NCI-H524 treated with DMSO at 0.1 percent for 48 hours (cell line): ENCODE measurements around the gene PMFBP1.
A peak's percentile ranks its signal among the peaks of the same experiment; 100 is the strongest.
"Not testable (repeated sequence)": the region's sequence is repeated elsewhere in the genome, so short reads cannot be mapped to it uniquely, and the experiment has no call there.

Experiments used
- DNase-seq: peaks from one replicate; lab custom pipeline; 2025; lab: John Stamatoyannopoulos, UW

The PMFBP1 gene

GRCh38 chr16:72105978-72106377, 66.0 kb downstream of the PMFBP1 start:
- no peak for DNase-seq

DNA sequence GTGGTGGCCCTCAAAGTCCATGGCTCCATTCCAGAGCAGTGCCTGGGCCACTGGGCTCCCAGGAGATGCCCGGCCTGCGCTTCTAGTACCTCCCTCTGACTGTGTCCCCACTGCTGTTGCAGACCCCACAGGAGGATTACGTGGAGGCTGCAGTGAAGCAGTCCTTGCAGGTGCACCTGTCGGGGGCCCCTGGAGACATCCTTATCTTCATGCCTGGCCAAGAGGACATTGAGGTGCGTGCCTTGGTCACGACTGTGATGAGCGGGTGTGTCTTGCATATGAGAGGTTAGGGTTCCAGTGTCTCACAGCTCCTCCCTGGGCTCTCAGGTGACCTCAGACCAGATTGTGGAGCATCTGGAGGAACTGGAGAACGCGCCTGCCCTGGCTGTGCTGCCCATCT, 67.0 kb downstream of the PMFBP1 start:
- no peak for DNase-seq

- no peak for DNase-seq
These were observed 70.8 kb downstream of the PMFBP1 start for GRCh38 chr16:72101195-72101594.

- no peak for DNase-seq
These were observed 72.6 kb downstream of the PMFBP1 start for GRCh38 chr16:72099377-72099818.

- DNase-seq = no peak
These were observed 73.0 kb downstream of the PMFBP1 start for GRCh38 chr16:72098936-72099335.

GRCh38 chr16:72094266-72094610, 77.7 kb downstream of the PMFBP1 start:
- no peak for DNase-seq

DNA sequence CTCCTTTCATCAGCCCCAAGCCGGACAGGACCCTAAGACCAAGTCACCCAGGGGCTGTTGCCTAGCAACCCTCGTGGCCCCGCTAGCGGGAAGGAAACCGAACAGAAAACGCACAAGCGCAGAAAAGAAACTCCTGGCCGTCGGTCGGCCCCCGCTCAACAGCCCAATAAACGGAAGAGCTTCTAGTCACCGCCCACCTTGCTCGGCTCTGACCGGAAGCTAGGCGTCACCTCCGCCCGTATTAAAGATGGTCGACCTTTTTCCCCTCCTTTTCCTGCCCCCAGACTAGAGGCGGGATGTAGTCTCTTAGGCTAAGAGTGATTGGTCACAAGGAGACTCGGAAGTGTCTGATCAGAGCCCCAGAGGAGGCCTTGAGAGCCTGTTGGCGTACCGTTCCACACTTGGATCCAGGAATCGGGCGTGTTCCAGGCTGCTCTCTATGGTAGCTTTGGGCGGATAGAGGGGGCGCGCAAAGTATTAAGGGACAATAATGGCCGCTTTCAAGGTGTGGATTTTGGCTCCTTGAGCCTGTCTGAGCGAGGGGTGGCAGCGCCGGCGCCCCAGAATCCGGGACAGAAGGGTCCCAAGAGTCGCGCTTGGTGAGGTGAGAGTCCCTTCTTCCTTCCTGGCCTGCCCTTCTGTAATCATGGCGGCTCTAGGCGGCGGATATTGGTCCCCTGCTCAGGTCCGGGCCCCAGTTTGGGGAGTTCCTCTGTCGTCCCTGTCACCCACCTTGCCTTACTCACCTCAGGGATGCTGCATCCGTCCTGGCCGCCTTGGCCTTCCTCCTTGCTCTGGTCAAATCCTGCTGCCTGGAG, 78.3 kb downstream of the PMFBP1 start, which contains the start of the genes DHX38 and TXNL4B:
TSS of gene DHX38 (plus strand) at position 400 of the 818 bp plus-strand sequence. CDS start 2,311 bp downstream, outside the sequence.
TSS of gene TXNL4B (minus strand) at position 173 of the 818 bp plus-strand sequence. CDS start 2,871 bp downstream, outside the sequence.
- DNase-seq = peak; percentile 99

GRCh38 chr16:72092832-72093447, 79.0 kb downstream of the PMFBP1 start:
- no peak for DNase-seq

DNA sequence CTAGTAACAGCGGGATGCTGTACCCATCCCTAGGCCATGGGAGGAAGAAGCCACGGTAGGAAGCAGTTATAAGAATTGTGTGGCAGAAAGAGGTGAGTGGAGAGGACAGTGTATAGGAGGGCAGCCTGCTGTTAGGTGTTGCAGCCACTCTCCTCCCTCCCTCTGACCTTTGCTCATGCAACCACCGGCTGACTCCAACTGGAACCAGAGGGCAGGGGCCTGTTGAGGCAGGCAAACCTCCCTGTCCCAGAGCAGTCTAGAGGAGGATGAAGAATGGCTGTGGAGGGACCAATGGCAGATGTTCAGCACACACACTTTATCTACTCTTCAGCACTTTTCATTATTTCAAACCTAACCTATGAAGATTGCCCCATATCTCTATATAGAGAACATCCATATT, 80.7 kb downstream of the PMFBP1 start:
- DNase-seq = no peak

DNA sequence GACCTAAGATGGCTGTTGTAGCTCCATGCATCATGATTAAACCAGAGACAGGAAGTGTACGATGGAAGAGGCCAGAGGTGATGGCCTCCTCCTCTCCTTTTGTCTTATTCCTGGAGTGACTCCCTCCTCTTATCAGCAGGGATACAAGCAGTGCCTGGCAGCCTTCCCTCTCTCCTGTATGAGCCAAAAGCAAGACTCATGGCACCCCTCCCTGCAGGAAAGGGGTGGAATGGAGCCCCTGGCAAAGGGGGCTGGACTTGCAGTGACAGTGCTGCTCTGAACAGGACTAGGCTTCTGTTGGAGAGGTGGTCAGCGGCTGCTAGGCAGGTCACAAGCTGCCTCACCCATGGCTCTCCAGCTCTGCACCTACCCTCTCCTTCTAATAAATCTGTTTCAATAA, 87.0 kb downstream of the PMFBP1 start:
- no peak for DNase-seq

- no peak for DNase-seq
These were observed 87.5 kb downstream of the PMFBP1 start for GRCh38 chr16:72084445-72084844.

DNA sequence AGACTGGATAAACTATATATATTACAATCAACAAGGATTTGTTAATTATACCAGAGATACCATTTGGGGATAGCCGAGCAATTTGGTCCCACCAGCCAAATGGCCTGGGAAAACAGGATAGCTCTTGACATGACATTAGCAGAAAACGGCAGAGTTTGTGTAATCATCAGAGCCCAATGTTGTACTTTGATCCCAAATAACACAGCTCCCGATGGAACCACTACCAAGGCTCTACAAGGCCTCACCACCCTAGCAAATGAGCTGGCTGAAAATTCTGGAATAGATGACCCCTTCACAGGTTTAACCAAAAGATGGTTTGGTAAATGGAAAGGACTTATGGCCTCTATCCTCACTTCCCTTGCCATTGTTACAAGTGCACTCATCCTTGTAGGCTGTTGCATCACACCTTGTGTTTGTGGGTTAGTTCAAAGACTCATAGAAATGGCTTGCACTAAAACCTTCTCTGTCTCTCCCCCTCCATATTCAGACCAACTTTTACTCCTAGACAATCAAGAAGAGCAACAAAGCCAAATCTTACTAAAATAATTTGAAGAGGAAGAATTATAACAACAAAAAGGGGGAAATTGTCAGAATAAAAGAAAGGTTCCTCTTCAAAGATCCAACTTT, 88.1 kb downstream of the PMFBP1 start:
- no peak for DNase-seq

GRCh38 chr16:72076991-72077706, 94.8 kb downstream of the PMFBP1 start:
- not testable (repeated sequence) for DNase-seq

GRCh38 chr16:72075067-72075466, 96.9 kb downstream of the PMFBP1 start:
- DNase-seq = not testable (repeated sequence)

GRCh38 chr16:72073560-72074230, 98.3 kb downstream of the PMFBP1 start:
- DNase-seq = no peak

- no peak for DNase-seq
These were observed 99.2 kb downstream of the PMFBP1 start for GRCh38 chr16:72072514-72073342.
